PFSK-1 (cell line): ENCODE results near the gene RASSF10.

Experiments used
- FOXP2 ChIP-seq: optimal IDR thresholded peaks from 2 replicates; pipeline ENCODE3; 2011; ENCODE audit warnings: borderline replicate concordance, control low read depth, inconsistent platforms; ENCODE audit not compliant: insufficient read depth; ENCODE audit errors: extremely low read length, extremely low read depth
- POLR2AphosphoS5 ChIP-seq: IDR thresholded peaks from 2 replicates; pipeline ENCODE4 v1.6.1; 2012; ENCODE audit warnings: low read depth, mild to moderate bottlenecking, control low read depth, low read length, moderate library complexity
- REST ChIP-seq, 2 experiments: IDR thresholded peaks; 2 replicates each; pipeline versions ENCODE4 v1.6.1 to v1.8.0; 2011 to 2012; ENCODE audit warnings: low read depth in 2 of 2, low read length in 2 of 2, control low read depth in 1 of 2, inconsistent platforms in 1 of 2, mild to moderate bottlenecking in 1 of 2, moderate library complexity in 1 of 2; ENCODE audit not compliant: insufficient read depth in 1 of 2
- SIN3A ChIP-seq: IDR thresholded peaks from 2 replicates; pipeline ENCODE4 v1.6.1; 2012; ENCODE audit warnings: mild to moderate bottlenecking, low read length, moderate library complexity, borderline replicate concordance; ENCODE audit not compliant: insufficient read depth
- TAF1 ChIP-seq: IDR thresholded peaks from 2 replicates; pipeline ENCODE4 v1.6.1; 2012; ENCODE audit warnings: low read length, control low read depth, borderline replicate concordance; ENCODE audit not compliant: insufficient read depth

RASSF10 gene

GRCh38 chr11:13061294-13061990, 52.3 kb downstream of the RASSF10 start:
- TF ChIP-seq POLR2AphosphoS5: no peak
- no peak for TF ChIP-seq REST (IDR thresholded peaks at IDR 0.05; ENCODE audit: insufficient read depth in 1 of 2, low read depth in 2 of 2, low read length in 2 of 2)
- TF ChIP-seq SIN3A: no peak
- no peak for TF ChIP-seq TAF1
- TF ChIP-seq FOXP2: no peak
